Endothelial cell of umbilical vein (primary cell): ENCODE measurements around the gene PSMA1. TPM values are rescaled to one million over a fixed set of nuclear protein-coding genes. Genes with fewer than 3 reads are reported as not detected.

ENCODE experiments used
- BruUV-seq: library from RNA; stranded (reverse); fragments of 400-500 nt; replicated peaks from 2 replicates; lab custom pipeline; 2021; lab: Mats Ljungman, UMichigan
- CTCF ChIA-PET: fragments of 300-600, 350-600 bp; sonication (Branson Sonifier 250); formaldehyde crosslinking; loops from one replicate; lab custom pipeline; 2021; ENCODE audit warnings: antibody characterized with exemption, inconsistent platforms; lab: Charles Lee
- POLR2A ChIA-PET: fragments of 300-600, 350-600 bp; sonication (Branson Sonifier 250); formaldehyde crosslinking; loops from one replicate; lab custom pipeline; 2021; ENCODE audit warnings: antibody characterized with exemption, inconsistent platforms; lab: Charles Lee
- DNase-seq: peaks from one replicate; pipeline ENCODE4 v3.0.0-alpha.2; 2011; ENCODE audit warnings: low read depth, low spot score
- FAIRE-seq: peaks from 2 replicates; lab custom pipeline; 2011; peaks lifted over from hg19 to GRCh38; lab: Jason Lieb, UNC
- H2AFZ ChIP-seq: 2 replicates; pipeline ENCODE4 v1.6.0; 2012; ENCODE audit warnings: low read depth, low read length, control low read depth, inconsistent platforms
- H3K27ac ChIP-seq: 2 replicates; pipeline ENCODE4 v1.5.1; 2011; ENCODE audit warnings: low read depth, mild to moderate bottlenecking, control low read depth, low read length, moderate library complexity; ENCODE audit not compliant: insufficient read depth
- H3K27me3 ChIP-seq, 2 experiments: 2 replicates each; pipeline versions ENCODE4 v1.6.0 to v1.6.1; 2011; ENCODE audit warnings: low read length in 2 of 2, mixed read lengths in 1 of 2; ENCODE audit not compliant: control insufficient read depth in 2 of 2, insufficient read depth in 2 of 2
- H3K36me3 ChIP-seq, 2 experiments: 2 replicates in 1 of 2; 3 replicates in 1 of 2; pipeline ENCODE4 v1.5.1; 2011; ENCODE audit warnings: low read length in 2 of 2, mild to moderate bottlenecking in 1 of 2, moderate library complexity in 1 of 2; ENCODE audit not compliant: control insufficient read depth in 2 of 2, insufficient read depth in 2 of 2; ENCODE audit errors: extremely low read depth in 1 of 2
- H3K4me1 ChIP-seq: 3 replicates; pipeline ENCODE4 v1.5.1; 2011; ENCODE audit warnings: mild to moderate bottlenecking, low read length; ENCODE audit not compliant: control insufficient read depth, insufficient read depth; ENCODE audit errors: extremely low read depth
- H3K4me2 ChIP-seq: 2 replicates; pipeline ENCODE4 v1.6.1; 2011; ENCODE audit warnings: low read length, control low read depth, mixed read lengths; ENCODE audit not compliant: insufficient read depth
- H3K4me3 ChIP-seq, 3 experiments: fragments of 200-600 bp in 1 of 3; sonication (generic), shearing (Covaris generic) in 1 of 3; replicated peaks in 1 of 3; 2 replicates each; pipeline ENCODE4 v1.5.1; 2011 to 2016; ENCODE audit warnings: control low read depth in 3 of 3, low read length in 3 of 3, mild to moderate bottlenecking in 2 of 3, inconsistent platforms in 1 of 3, low read depth in 1 of 3, moderate library complexity in 1 of 3; ENCODE audit not compliant: insufficient read depth in 1 of 3
- H3K79me2 ChIP-seq: 2 replicates; pipeline ENCODE4 v1.6.0; 2012; ENCODE audit warnings: low read length, inconsistent platforms; ENCODE audit not compliant: control insufficient read depth, insufficient read depth
- H3K9ac ChIP-seq: replicated peaks from 2 replicates; pipeline ENCODE3; 2011; ENCODE audit warnings: low read length, control low read depth; ENCODE audit not compliant: insufficient read depth; ENCODE audit errors: extremely low read depth
- H3K9me1 ChIP-seq: replicated peaks from 3 replicates; pipeline ENCODE4 v1.6.0; 2011; ENCODE audit warnings: mild to moderate bottlenecking, low read length; ENCODE audit not compliant: control insufficient read depth, insufficient read depth; ENCODE audit errors: extremely low read depth
- H3K9me3 ChIP-seq: replicated peaks from 2 replicates; pipeline ENCODE4 v1.5.1; 2012; ENCODE audit warnings: low read length, inconsistent platforms; ENCODE audit not compliant: control insufficient read depth, insufficient read depth
- H4K20me1 ChIP-seq: replicated peaks from 2 replicates; pipeline ENCODE3; 2011; ENCODE audit warnings: mild to moderate bottlenecking, low read length; ENCODE audit not compliant: control insufficient read depth, insufficient read depth; ENCODE audit errors: extremely low read depth
- EZH2 ChIP-seq: IDR thresholded peaks from 2 replicates; pipeline ENCODE4 v1.6.1; 2012; ENCODE audit warnings: borderline replicate concordance, low read depth, mild to moderate bottlenecking, moderate library complexity, low read length, inconsistent platforms; ENCODE audit not compliant: severe bottlenecking
- FOS ChIP-seq: IDR thresholded peaks from 2 replicates; pipeline ENCODE4 v1.6.1; 2011; ENCODE audit warnings: mild to moderate bottlenecking, low read length, moderate library complexity, borderline replicate concordance; ENCODE audit not compliant: insufficient read depth
- GATA2 ChIP-seq: IDR thresholded peaks from 2 replicates; pipeline ENCODE4 v1.7.0; 2011; ENCODE audit warnings: low read depth, mild to moderate bottlenecking, moderate library complexity, mixed read lengths, low read length; ENCODE audit not compliant: insufficient read length, insufficient read depth
- JUN ChIP-seq: IDR thresholded peaks from 2 replicates; pipeline ENCODE4 v1.6.1; 2011; ENCODE audit warnings: borderline replicate concordance, low read depth; ENCODE audit not compliant: insufficient read length, insufficient read depth
- MYC ChIP-seq: IDR thresholded peaks from one replicate; pipeline ENCODE4 v1.6.1; 2011; ENCODE audit warnings: mild to moderate bottlenecking, low read depth, low read length
- POLR2A ChIP-seq: IDR thresholded peaks from 2 replicates; pipeline ENCODE4 v1.6.1; 2012; ENCODE audit warnings: low read depth, mild to moderate bottlenecking, control low read depth, low read length
- POLR2AphosphoS5 ChIP-seq: IDR thresholded peaks from 2 replicates; pipeline ENCODE4 v1.6.1; 2012; ENCODE audit warnings: low read depth, mild to moderate bottlenecking, control low read depth, low read length, moderate library complexity; ENCODE audit not compliant: insufficient read depth
- dilution Hi-C: fragments of 300-500 bp; cut with MboI; formaldehyde crosslinking; loops from one replicate; pipeline ENCODE4 v1.15.0; 2019; ENCODE audit warnings: low sequenced_read_pairs; ENCODE audit not compliant: extremely low pct_ligation_motif_present
- intact Hi-C: fragments of 100-400 bp; cut with micrococcal nuclease; formaldehyde crosslinking; loops from one replicate; pipeline ENCODE4 v1.10.0; 2022
- polyA plus RNA-seq, 4 experiments: library from polyadenylated mRNA; depleted of rRNA in 3 of 4; stranded (reverse) in 3 of 4; unstranded in 1 of 4; fragments of >200 nt; gene quantifications; 2 replicates each; pipeline versions ENCODE4 v1.2.1 to v1.2.3, GENCODE V29; 2011 to 2012; ENCODE audit warnings: missing spikeins in 1 of 4
- total RNA-seq: library from RNA; stranded (reverse); gene quantifications from 2 replicates; pipeline ENCODE4 v1.2.3, GENCODE V29; 2021
- TF ChIP-seq, protein P1 (sequence below): IDR thresholded peaks from 2 replicates; pipeline ENCODE4 v1.6.1; 2011; ENCODE audit not compliant: insufficient read depth, insufficient read length
- TF ChIP-seq, protein P2 (sequence below), 2 donors: IDR thresholded peaks; 1 replicate in 1 of 2; 2 replicates in 1 of 2; pipeline ENCODE4 v1.5.1; 2011; ENCODE audit warnings: low read length in 2 of 2, mild to moderate bottlenecking in 2 of 2, moderate library complexity in 2 of 2, control low read depth in 1 of 2, inconsistent platforms in 1 of 2, low read depth in 1 of 2; ENCODE audit not compliant: insufficient read depth in 1 of 2; ENCODE audit errors: extremely low read depth in 1 of 2

PSMA1 gene
- total and polyA plus RNA-seq, 2 donors (not counting 3 experiments of a cell fraction or from before 2014, with no cell fraction given): 194 to 220 TPM

DNA sequence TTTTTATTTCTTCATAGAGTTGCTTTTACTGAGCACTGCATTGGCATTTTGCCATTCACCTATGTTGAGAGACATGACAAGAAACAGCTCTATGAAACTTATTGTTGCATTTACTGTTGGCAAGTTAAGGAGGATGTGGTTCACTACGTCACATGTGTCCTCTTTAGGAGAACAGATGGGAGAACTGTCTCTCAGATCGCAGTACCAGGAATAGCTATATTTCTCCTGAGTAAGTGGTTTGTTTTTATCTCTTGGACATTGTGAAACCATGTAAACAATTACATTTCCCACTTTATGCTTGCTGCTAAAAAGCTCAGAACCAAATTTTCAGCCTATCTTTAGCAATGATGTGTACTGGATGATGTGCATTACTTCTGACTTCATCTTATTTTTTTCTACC, 34.8 kb upstream of the PSMA1 start:
- no peak for DNase-seq
- H3K9ac ChIP-seq: no peak overlapping the region
- no peak for FAIRE-seq
- H3K27ac ChIP-seq: no peak overlapping the region
- intact Hi-C loops (no loop called here), dilution Hi-C loops (no loop called here)
- H4K20me1 ChIP-seq: no peaks in the 10 kb centered on the region
- ChIA-PET POLR2A (no interaction called here), CTCF (no interaction called here)
- H3K27me3 ChIP-seq: peaks cover 4 to 15% of the 10 kb centered on the region in 2 experiments
- BruUV-seq: no TSS peak
- no peaks in the 10 kb centered on the region for H3K9me3 ChIP-seq
- H3K4me2 ChIP-seq: no peak overlapping the region
- TF ChIP-seq POLR2AphosphoS5: no peak
- no peak for TF ChIP-seq EZH2
- TF ChIP-seq, protein P1, sequence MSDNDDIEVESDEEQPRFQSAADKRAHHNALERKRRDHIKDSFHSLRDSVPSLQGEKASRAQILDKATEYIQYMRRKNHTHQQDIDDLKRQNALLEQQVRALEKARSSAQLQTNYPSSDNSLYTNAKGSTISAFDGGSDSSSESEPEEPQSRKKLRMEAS: no peak
- no peak for TF ChIP-seq FOS
- no peak for TF ChIP-seq JUN
- no peak overlapping the region for H3K4me3 ChIP-seq
- H2AFZ ChIP-seq: no peak overlapping the region
- H3K79me2 ChIP-seq: no peaks in the 10 kb centered on the region
- H3K9me1 ChIP-seq: no peaks in the 10 kb centered on the region
- H3K36me3 ChIP-seq: no peaks in the 10 kb centered on the region
- H3K4me1 ChIP-seq: no peaks in the 10 kb centered on the region

DNA sequence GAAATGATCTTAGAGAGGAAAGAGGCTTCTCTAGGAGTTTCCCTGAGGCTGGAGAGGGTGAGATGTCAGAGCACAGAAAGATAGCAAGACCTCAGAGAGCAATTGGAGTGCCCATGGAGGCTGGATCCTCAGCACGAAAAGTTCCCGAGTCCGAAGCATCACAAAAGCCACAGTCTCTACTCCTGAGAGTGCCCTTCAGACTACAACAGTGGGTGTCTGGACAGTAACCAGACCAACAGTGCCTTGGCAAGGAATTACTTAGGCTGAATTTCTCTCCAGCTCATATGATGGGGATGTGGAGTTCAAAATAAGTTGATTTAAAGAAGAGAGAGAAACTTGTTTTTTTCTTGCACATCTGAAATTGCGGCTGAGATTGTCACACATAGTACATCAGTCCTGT, 31.9 kb upstream of the PSMA1 start:
- Histone ChIP-seq H3K4me2 (no peak overlapping the region), H3K27me3 (peaks cover 4 to 11% of the 10 kb centered on the region in 2 experiments), H3K9ac (no peak overlapping the region), H3K4me1 (no peaks in the 10 kb centered on the region), H3K9me3 (no peaks in the 10 kb centered on the region), H4K20me1 (no peaks in the 10 kb centered on the region), H3K4me3 (no peak overlapping the region), H3K79me2 (no peaks in the 10 kb centered on the region), H3K27ac (no peak overlapping the region), H3K9me1 (no peaks in the 10 kb centered on the region), H2AFZ (no peak overlapping the region), H3K36me3 (no peaks in the 10 kb centered on the region)
- no peak for TF ChIP-seq POLR2A
- TF ChIP-seq EZH2: no peak
- TF ChIP-seq POLR2AphosphoS5: no peak
- no peak for TF ChIP-seq MYC
- TF ChIP-seq GATA2: no peak
- TF ChIP-seq, protein P2, sequence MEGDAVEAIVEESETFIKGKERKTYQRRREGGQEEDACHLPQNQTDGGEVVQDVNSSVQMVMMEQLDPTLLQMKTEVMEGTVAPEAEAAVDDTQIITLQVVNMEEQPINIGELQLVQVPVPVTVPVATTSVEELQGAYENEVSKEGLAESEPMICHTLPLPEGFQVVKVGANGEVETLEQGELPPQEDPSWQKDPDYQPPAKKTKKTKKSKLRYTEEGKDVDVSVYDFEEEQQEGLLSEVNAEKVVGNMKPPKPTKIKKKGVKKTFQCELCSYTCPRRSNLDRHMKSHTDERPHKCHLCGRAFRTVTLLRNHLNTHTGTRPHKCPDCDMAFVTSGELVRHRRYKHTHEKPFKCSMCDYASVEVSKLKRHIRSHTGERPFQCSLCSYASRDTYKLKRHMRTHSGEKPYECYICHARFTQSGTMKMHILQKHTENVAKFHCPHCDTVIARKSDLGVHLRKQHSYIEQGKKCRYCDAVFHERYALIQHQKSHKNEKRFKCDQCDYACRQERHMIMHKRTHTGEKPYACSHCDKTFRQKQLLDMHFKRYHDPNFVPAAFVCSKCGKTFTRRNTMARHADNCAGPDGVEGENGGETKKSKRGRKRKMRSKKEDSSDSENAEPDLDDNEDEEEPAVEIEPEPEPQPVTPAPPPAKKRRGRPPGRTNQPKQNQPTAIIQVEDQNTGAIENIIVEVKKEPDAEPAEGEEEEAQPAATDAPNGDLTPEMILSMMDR (IDR thresholded peaks at IDR 0.05; ENCODE audit: extremely low read depth in 1 of 2, insufficient read depth in 1 of 2, low read depth in 1 of 2, low read length in 2 of 2): no peak
- TF ChIP-seq FOS: no peak
- no peak for TF ChIP-seq JUN
- dilution Hi-C loops: no loop called here
- FAIRE-seq (no peak), DNase-seq (no peak)
- BruUV-seq: no TSS peak
- ChIA-PET POLR2A (interaction anchor here (0.6 kb wide), 1 partner anchor 8 kb away, joined by 6 read pairs; no protein-coding TSS in a partner anchor), CTCF (interaction anchor here (0.9 to 1.2 kb wide), 3 partner anchors 8 to 32 kb away, joined by 3 read pairs; partner anchors contain the start of gene PSMA1)
- intact Hi-C loops: no loop called here
